ENCODE results near the gene WDR59.

GRCh38 chr16:74997042-74997491, 12.1 kb upstream of the WDR59 start:
- TF ChIP-seq RCOR1 (IDR thresholded peaks at IDR 0.05; ENCODE audit: low read length) (no peak), TAF1 (IDR thresholded peaks at IDR 0.05; ENCODE audit: borderline replicate concordance, low read depth, low read length) (no peak)
